PC-3 (cell line): ENCODE data around the gene TXNDC11.

Experiments
- CTCF ChIP-seq: fragments of 300-600 bp; sonication (generic); conservative IDR thresholded peaks from 2 replicates; pipeline ENCODE4 v1.5.1; 2017; ENCODE audit warnings: antibody characterized with exemption, low read depth, mild to moderate bottlenecking, low read length
- EZH2 ChIP-seq: fragments of 300-600 bp; sonication (generic); IDR thresholded peaks from one replicate; pipeline ENCODE4 v1.6.1; 2017; ENCODE audit warnings: antibody characterized with exemption, mild to moderate bottlenecking, low read length; ENCODE audit not compliant: unreplicated experiment
- EZH2phosphoT487 ChIP-seq: fragments of 300-600 bp; sonication (generic); IDR thresholded peaks from 2 replicates; pipeline ENCODE4 v1.6.1; 2018; ENCODE audit warnings: mild to moderate bottlenecking, antibody characterized with exemption, low read length, borderline replicate concordance

- no peak for TF ChIP-seq EZH2
- no peak for TF ChIP-seq CTCF
- TF ChIP-seq EZH2phosphoT487, result no peak
Observed at GRCh38 chr16:11727796-11728543, 14.7 kb downstream of the TXNDC11 start.
